K562 (cell line): Measurements from ENCODE around the gene PTGER4. TPM values are rescaled to one million over a fixed set of nuclear protein-coding genes. Genes with fewer than 3 reads are reported as not detected.

Source experiments
- ATAC-seq: fragments of 200-7000 bp; cut with Tn5 transposase; 3 replicates; pipeline ENCODE4 v1.9.1; 2020; ENCODE audit warnings: moderate library complexity
- BruUV-seq: library from RNA; stranded (reverse); fragments of 400-500 nt; replicated peaks from 2 replicates; lab custom pipeline; 2021; lab: Mats Ljungman, UMichigan
- CTCF ChIA-PET: fragments of 300-600 bp; formaldehyde crosslinking; extraction: SDS; loops from one replicate; lab custom pipeline; 2021; ENCODE audit warnings: low intra/inter-chr PET ratio; lab: Yijun Ruan, JAX
- POLR2A ChIA-PET: fragments of 300-600, 350-650 bp; sonication (Branson Sonifier 250); formaldehyde crosslinking; extraction: SDS; loops from one replicate; lab custom pipeline; 2021; ENCODE audit warnings: antibody characterized with exemption, inconsistent platforms; lab: Yijun Ruan, JAX
- DNase-seq, 4 experiments: peaks; one replicate each; pipeline versions ENCODE4 v3.0.0 to v3.0.0-alpha.2; 2011 to 2018; ENCODE audit warnings: low spot score in 3 of 4, mixed read lengths in 3 of 4; ENCODE audit errors: extremely low read depth in 1 of 4
- FAIRE-seq: peaks from 2 replicates; lab custom pipeline; 2011; peaks lifted over from hg19 to GRCh38; lab: Jason Lieb, UNC
- H2AFZ ChIP-seq: 2 replicates; pipeline ENCODE4 v1.6.0; 2011; ENCODE audit warnings: low read depth, low read length, control low read depth, inconsistent platforms
- H3K27ac ChIP-seq: fragments of 200-600 bp; 3 replicates; pipeline ENCODE4 v1.8.0; 2011; ENCODE audit warnings: low read depth, mild to moderate bottlenecking, control low read depth, inconsistent platforms, low read length, moderate library complexity, mixed read lengths; ENCODE audit errors: extremely low read depth
- H3K27me3 ChIP-seq, 2 experiments: fragments of 300-600 bp in 1 of 2; 2 replicates in 1 of 2; 3 replicates in 1 of 2; pipeline versions ENCODE4 v1.6.0 to v1.8.0; 2011; ENCODE audit warnings: inconsistent platforms in 2 of 2, low read length in 2 of 2, mild to moderate bottlenecking in 1 of 2, mixed read lengths in 1 of 2, moderate library complexity in 1 of 2; ENCODE audit not compliant: control insufficient read depth in 2 of 2, insufficient read depth in 2 of 2
- H3K36me3 ChIP-seq: fragments of 300-600 bp; 3 replicates; pipeline ENCODE4 v1.8.0; 2011; ENCODE audit warnings: mild to moderate bottlenecking, low read length, inconsistent platforms; ENCODE audit not compliant: control insufficient read depth, insufficient read depth
- H3K4me1 ChIP-seq, 2 experiments: fragments of 200-600 bp in 1 of 2; replicated peaks in 1 of 2; 2 replicates in 1 of 2; 3 replicates in 1 of 2; pipeline versions ENCODE4 v1.5.1 to v1.8.0; 2011; ENCODE audit warnings: inconsistent platforms in 2 of 2, low read length in 2 of 2, mild to moderate bottlenecking in 1 of 2, mixed read lengths in 1 of 2, moderate library complexity in 1 of 2; ENCODE audit not compliant: control insufficient read depth in 2 of 2, insufficient read depth in 2 of 2
- H3K4me2 ChIP-seq: 2 replicates; pipeline ENCODE4 v1.6.1; 2011; ENCODE audit warnings: low read length, control low read depth, inconsistent platforms, mixed read lengths; ENCODE audit not compliant: insufficient read depth
- H3K4me3 ChIP-seq: fragments of 200-600 bp; sonication (generic), shearing (Covaris generic); 2 replicates; pipeline ENCODE4 v1.5.1; 2016; ENCODE audit warnings: control low read depth, inconsistent platforms
- H3K79me2 ChIP-seq: fragments of 200-600 bp; 3 replicates; pipeline ENCODE4 v1.8.0; 2011; ENCODE audit warnings: low read length, inconsistent platforms; ENCODE audit not compliant: control insufficient read depth, insufficient read depth
- H3K9ac ChIP-seq, 2 experiments: 2 replicates each; pipeline versions ENCODE4 v1.6.0 to v1.6.1; 2011; ENCODE audit warnings: low read depth in 2 of 2, low read length in 2 of 2, control low read depth in 1 of 2, inconsistent platforms in 1 of 2, mild to moderate bottlenecking in 1 of 2, mixed read lengths in 1 of 2; ENCODE audit not compliant: insufficient read depth in 1 of 2
- H3K9me1 ChIP-seq: one replicate; pipeline ENCODE4 v1.6.0; 2011; ENCODE audit warnings: inconsistent platforms, mild to moderate bottlenecking, low read length, moderate library complexity; ENCODE audit not compliant: control insufficient read depth, insufficient read depth
- H3K9me3 ChIP-seq: replicated peaks from 2 replicates; pipeline ENCODE4 v1.5.1; 2011; ENCODE audit warnings: low read depth, low read length, inconsistent platforms; ENCODE audit not compliant: control insufficient read depth, insufficient read depth
- H4K20me1 ChIP-seq: replicated peaks from 2 replicates; pipeline ENCODE4 v1.6.1; 2011; ENCODE audit warnings: low read length, inconsistent platforms, mixed read lengths; ENCODE audit not compliant: control insufficient read depth, insufficient read depth
- EGR1 ChIP-seq: fragments of 450-650 bp; conservative IDR thresholded peaks from 2 replicates; pipeline ENCODE4 v1.6.1; 2017; ENCODE audit warnings: mild to moderate bottlenecking
- FOXA3 ChIP-seq, 2 experiments: fragments of 450-650 bp in 1 of 2; sonication (generic) in 1 of 2; formaldehyde crosslinking; IDR thresholded peaks in 1 of 2; conservative IDR thresholded peaks in 1 of 2; 2 replicates each; pipeline versions ENCODE4 v1.4.0 to v1.8.0; 2020 to 2022; ENCODE audit warnings: mild to moderate bottlenecking in 2 of 2, missing genetic modification reagents in 1 of 2
- RFX5 ChIP-seq: IDR thresholded peaks from 2 replicates; pipeline ENCODE4 v1.6.1; 2011; ENCODE audit warnings: low read depth, mild to moderate bottlenecking, improper control_type of control experiment, low read length
- SRF ChIP-seq, 2 experiments: fragments of 250-450, 450-650 bp in 1 of 2; sonication (Bioruptor Pico) in 1 of 2; sonication (generic) in 1 of 2; formaldehyde crosslinking; IDR thresholded peaks; 2 replicates each; pipeline versions ENCODE4 v1.5.0 to v1.5.1; 2020 to 2022; ENCODE audit warnings: mild to moderate bottlenecking in 1 of 2, missing genetic modification reagents in 1 of 2
- ZNF311 ChIP-seq: fragments of 250-450 bp; sonication (Bioruptor Pico); IDR thresholded peaks from 2 replicates; pipeline ENCODE4 v1.4.0; 2020; ENCODE audit warnings: mild to moderate bottlenecking, moderate library complexity
- in situ Hi-C: fragments of 300-500 bp; cut with MboI; formaldehyde crosslinking; loops from 4 replicates; pipeline ENCODE4 v1.15.0; 2018; ENCODE audit warnings: inconsistent platforms, mixed read lengths
- intact Hi-C: fragments of 100-400 bp; cut with micrococcal nuclease; formaldehyde crosslinking; loops from 2 replicates; pipeline ENCODE4 v1.14.2; 2022
- polyA plus RNA-seq, 8 experiments: library from polyadenylated mRNA; depleted of rRNA in 4 of 8; stranded (reverse) in 5 of 8; unstranded in 3 of 8; fragments of >200 nt; fragmentation: Nextera tagmentation in 2 of 8; fragmentation: Illumina TruSeq in 1 of 8; extraction: Ambion mirVana in 2 of 8; extraction: Trizol in 1 of 8; gene quantifications; 2 replicates each; pipeline versions ENCODE4 v1.2.1 to v1.2.3, GENCODE V29; 2011 to 2014; ENCODE audit warnings: inconsistent platforms in 1 of 8, missing spikeins in 1 of 8
- total RNA-seq, 7 experiments: library from RNA; depleted of rRNA in 6 of 7; stranded (reverse); fragments of >200 nt in 6 of 7; fragmentation: Illumina TruSeq in 2 of 7; extraction: Trizol in 2 of 7; gene quantifications; 2 replicates each; pipeline versions ENCODE4 v1.2.1 to v1.2.3, GENCODE V29; 2011 to 2021; ENCODE audit warnings: low replicate concordance in 1 of 7
- TF ChIP-seq, protein P1 (sequence below): fragments of 450-650 bp; IDR thresholded peaks from 2 replicates; pipeline ENCODE4 v1.6.1; 2017; ENCODE audit warnings: antibody characterized with exemption, mild to moderate bottlenecking
- TF ChIP-seq, protein P2 (sequence below): fragments of 450-650 bp; IDR thresholded peaks from 2 replicates; pipeline ENCODE4 v1.6.1; 2016; ENCODE audit warnings: low read depth, mild to moderate bottlenecking, moderate library complexity

Gene PTGER4
- total and polyA plus RNA-seq, 9 of the 15 experiments (the other 6 are each of a cell fraction or from before 2014, with no cell fraction given), result 0.31 TPM; not detected in 8

DNA sequence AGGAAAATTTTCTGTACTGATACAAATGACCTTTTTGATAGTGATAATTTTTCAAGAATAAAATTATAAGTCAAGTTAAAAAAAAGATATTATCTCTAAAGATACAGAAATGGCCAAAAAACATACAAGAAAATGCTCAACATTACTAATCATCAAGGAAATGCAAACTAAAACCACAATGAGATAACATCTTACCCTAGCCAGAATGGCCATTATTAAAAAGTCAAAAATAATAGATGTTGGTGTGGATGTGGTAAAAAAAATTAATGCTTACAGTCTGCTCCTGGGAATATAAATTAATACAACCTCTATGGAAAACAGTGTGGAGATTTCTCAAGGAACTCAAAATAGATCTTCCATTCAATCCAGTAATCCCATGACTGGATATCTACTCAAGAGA, 22.9 kb upstream of the PTGER4 start:
- H3K4me2 ChIP-seq, result no peak overlapping the region
- no TSS peak for BruUV-seq
- H3K36me3 ChIP-seq, result no peaks in the 10 kb centered on the region
- no peak overlapping the region for H3K9ac ChIP-seq
- no peaks in the 10 kb centered on the region for H4K20me1 ChIP-seq
- ChIA-PET POLR2A (no interaction called here), CTCF (no interaction called here)
- H3K9me1 ChIP-seq, result no peaks in the 10 kb centered on the region
- no peak overlapping the region for H3K4me3 ChIP-seq
- no peak for FAIRE-seq
- DNase-seq, result no peak
- no peak for ATAC-seq
- in situ Hi-C loops (no loop called here), intact Hi-C loops (no loop called here)
- H3K4me1 ChIP-seq, result no peaks in the 10 kb centered on the region
- H3K9me3 ChIP-seq, result no peaks in the 10 kb centered on the region
- H3K27me3 ChIP-seq, result no peaks in the 10 kb centered on the region
- no peaks in the 10 kb centered on the region for H3K79me2 ChIP-seq
- no peak overlapping the region for H2AFZ ChIP-seq
- H3K27ac ChIP-seq, result no peak overlapping the region
- TF ChIP-seq ZNF311 (CRISPR knock-in tag), result no peak
- no peak for TF ChIP-seq SRF (CRISPR knock-in tag; IDR thresholded peaks at IDR 0.05)
- TF ChIP-seq FOXA3 (CRISPR knock-in tag; conservative IDR thresholded peaks at IDR 0.05 in 1 of 2, IDR thresholded peaks at IDR 0.05 in 1 of 2), result no peak
- TF ChIP-seq, protein P1, sequence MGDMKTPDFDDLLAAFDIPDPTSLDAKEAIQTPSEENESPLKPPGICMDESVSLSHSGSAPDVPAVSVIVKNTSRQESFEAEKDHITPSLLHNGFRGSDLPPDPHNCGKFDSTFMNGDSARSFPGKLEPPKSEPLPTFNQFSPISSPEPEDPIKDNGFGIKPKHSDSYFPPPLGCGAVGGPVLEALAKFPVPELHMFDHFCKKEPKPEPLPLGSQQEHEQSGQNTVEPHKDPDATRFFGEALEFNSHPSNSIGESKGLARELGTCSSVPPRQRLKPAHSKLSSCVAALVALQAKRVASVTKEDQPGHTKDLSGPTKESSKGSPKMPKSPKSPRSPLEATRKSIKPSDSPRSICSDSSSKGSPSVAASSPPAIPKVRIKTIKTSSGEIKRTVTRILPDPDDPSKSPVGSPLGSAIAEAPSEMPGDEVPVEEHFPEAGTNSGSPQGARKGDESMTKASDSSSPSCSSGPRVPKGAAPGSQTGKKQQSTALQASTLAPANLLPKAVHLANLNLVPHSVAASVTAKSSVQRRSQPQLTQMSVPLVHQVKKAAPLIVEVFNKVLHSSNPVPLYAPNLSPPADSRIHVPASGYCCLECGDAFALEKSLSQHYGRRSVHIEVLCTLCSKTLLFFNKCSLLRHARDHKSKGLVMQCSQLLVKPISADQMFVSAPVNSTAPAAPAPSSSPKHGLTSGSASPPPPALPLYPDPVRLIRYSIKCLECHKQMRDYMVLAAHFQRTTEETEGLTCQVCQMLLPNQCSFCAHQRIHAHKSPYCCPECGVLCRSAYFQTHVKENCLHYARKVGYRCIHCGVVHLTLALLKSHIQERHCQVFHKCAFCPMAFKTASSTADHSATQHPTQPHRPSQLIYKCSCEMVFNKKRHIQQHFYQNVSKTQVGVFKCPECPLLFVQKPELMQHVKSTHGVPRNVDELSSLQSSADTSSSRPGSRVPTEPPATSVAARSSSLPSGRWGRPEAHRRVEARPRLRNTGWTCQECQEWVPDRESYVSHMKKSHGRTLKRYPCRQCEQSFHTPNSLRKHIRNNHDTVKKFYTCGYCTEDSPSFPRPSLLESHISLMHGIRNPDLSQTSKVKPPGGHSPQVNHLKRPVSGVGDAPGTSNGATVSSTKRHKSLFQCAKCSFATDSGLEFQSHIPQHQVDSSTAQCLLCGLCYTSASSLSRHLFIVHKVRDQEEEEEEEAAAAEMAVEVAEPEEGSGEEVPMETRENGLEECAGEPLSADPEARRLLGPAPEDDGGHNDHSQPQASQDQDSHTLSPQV, result no peak
- TF ChIP-seq, protein P2, sequence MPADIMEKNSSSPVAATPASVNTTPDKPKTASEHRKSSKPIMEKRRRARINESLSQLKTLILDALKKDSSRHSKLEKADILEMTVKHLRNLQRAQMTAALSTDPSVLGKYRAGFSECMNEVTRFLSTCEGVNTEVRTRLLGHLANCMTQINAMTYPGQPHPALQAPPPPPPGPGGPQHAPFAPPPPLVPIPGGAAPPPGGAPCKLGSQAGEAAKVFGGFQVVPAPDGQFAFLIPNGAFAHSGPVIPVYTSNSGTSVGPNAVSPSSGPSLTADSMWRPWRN, result no peak
- TF ChIP-seq RFX5, result no peak
- no peak for TF ChIP-seq EGR1
